K562 (cell line): ENCODE measurements around the gene ABCA3. TPM values are rescaled to one million over a fixed set of nuclear protein-coding genes. Genes with fewer than 3 reads are reported as not detected.
A peak's percentile ranks its signal among the peaks of the same experiment; 100 is the strongest.

Experiments used
- ATF7 ChIP-seq: fragments of 450-650 bp; IDR thresholded peaks from 2 replicates; pipeline ENCODE4 v1.7.1; 2014; ENCODE audit warnings: mild to moderate bottlenecking, moderate library complexity
- BCL6 ChIP-seq: fragments of 250-450 bp; sonication (Bioruptor Pico); IDR thresholded peaks from 2 replicates; pipeline ENCODE4 v1.4.0; 2020
- DIDO1 ChIP-seq: fragments of 450-650 bp; IDR thresholded peaks from 2 replicates; pipeline ENCODE4 v1.6.1; 2016; ENCODE audit warnings: low read depth, missing biosample characterization, missing genetic modification characterization
- FOXJ2 ChIP-seq: fragments of 200-800 bp; sonication (Bioruptor generic); IDR thresholded peaks from 2 replicates; pipeline ENCODE4 v1.6.1; 2016; ENCODE audit warnings: missing genetic modification characterization, missing compliant biosample characterization
- HNRNPL ChIP-seq: fragments of 200-400 bp; formaldehyde crosslinking; IDR thresholded peaks from 2 replicates; pipeline ENCODE4 v1.6.1; 2017; ENCODE audit warnings: low read depth, mild to moderate bottlenecking, low read length
- HSF4 ChIP-seq: fragments of 250-450 bp; sonication (Bioruptor Pico); IDR thresholded peaks from 2 replicates; pipeline ENCODE4 v2.1.2; 2022; ENCODE audit warnings: mild to moderate bottlenecking, moderate library complexity, borderline replicate concordance
- KDM1A ChIP-seq, 2 experiments: fragments of 450-650 bp; IDR thresholded peaks; 2 replicates each; pipeline ENCODE4 v1.6.1; 2016; ENCODE audit warnings: mild to moderate bottlenecking in 2 of 2
- MEIS2 ChIP-seq: fragments of 450-650 bp; IDR thresholded peaks from 2 replicates; pipeline ENCODE4 v1.6.1; 2014; ENCODE audit warnings: mild to moderate bottlenecking; ENCODE audit not compliant: partially characterized antibody
- SFPQ ChIP-seq: fragments of 200-400 bp; formaldehyde crosslinking; IDR thresholded peaks from 2 replicates; pipeline ENCODE4 v1.6.1; 2017; ENCODE audit warnings: mild to moderate bottlenecking, low read depth, low read length, moderate library complexity
- SREBF2 ChIP-seq: sonication (generic); formaldehyde crosslinking; IDR thresholded peaks from 2 replicates; pipeline ENCODE4 v1.4.0; 2020; ENCODE audit warnings: mild to moderate bottlenecking, missing genetic modification reagents
- TSC22D4 ChIP-seq: fragments of 450-650 bp; IDR thresholded peaks from 2 replicates; pipeline ENCODE4 v1.6.1; 2016; ENCODE audit warnings: missing genetic modification characterization, missing biosample characterization, control low read depth
- WHSC1 ChIP-seq: IDR thresholded peaks from one replicate; pipeline ENCODE4 v1.6.1; 2012; ENCODE audit warnings: low read length, control low read depth, inconsistent platforms
- ZNF324 ChIP-seq: fragments of 250-450 bp; sonication (Bioruptor Pico); IDR thresholded peaks from 2 replicates; pipeline ENCODE4 v1.4.0; 2020; ENCODE audit warnings: mild to moderate bottlenecking
- ZNF436 ChIP-seq: fragments of 250-450, 450-650 bp; sonication (Bioruptor Pico); formaldehyde crosslinking; IDR thresholded peaks from 2 replicates; pipeline ENCODE4 v1.7.0; 2020; ENCODE audit warnings: mild to moderate bottlenecking
- ZNF785 ChIP-seq: fragments of 250-450 bp; sonication (Bioruptor Pico); IDR thresholded peaks from 2 replicates; pipeline ENCODE4 v1.4.0; 2020; ENCODE audit warnings: mild to moderate bottlenecking
- polyA plus RNA-seq, 8 experiments: library from polyadenylated mRNA; depleted of rRNA in 4 of 8; stranded (reverse) in 5 of 8; unstranded in 3 of 8; fragments of >200 nt; fragmentation: Nextera tagmentation in 2 of 8; fragmentation: Illumina TruSeq in 1 of 8; extraction: Ambion mirVana in 2 of 8; extraction: Trizol in 1 of 8; gene quantifications; 2 replicates each; pipeline versions ENCODE4 v1.2.1 to v1.2.3, GENCODE V29; 2011 to 2014; ENCODE audit warnings: inconsistent platforms in 1 of 8, missing spikeins in 1 of 8
- total RNA-seq, 7 experiments: library from RNA; depleted of rRNA in 6 of 7; stranded (reverse); fragments of >200 nt in 6 of 7; fragmentation: Illumina TruSeq in 2 of 7; extraction: Trizol in 2 of 7; gene quantifications; 2 replicates each; pipeline versions ENCODE4 v1.2.1 to v1.2.3, GENCODE V29; 2011 to 2021; ENCODE audit warnings: low replicate concordance in 1 of 7
- TF ChIP-seq, protein P1 (sequence below): fragments of 450-650 bp; formaldehyde crosslinking; IDR thresholded peaks from 2 replicates; pipeline ENCODE4 v1.4.0; 2020; ENCODE audit warnings: mild to moderate bottlenecking, moderate library complexity
- TF ChIP-seq, protein P2 (sequence below): fragments of 450-650 bp; IDR thresholded peaks from 2 replicates; pipeline ENCODE4 v1.6.1; 2016; ENCODE audit warnings: antibody characterized with exemption
- TF ChIP-seq, protein P3 (sequence below): sonication (generic); formaldehyde crosslinking; IDR thresholded peaks from 2 replicates; pipeline ENCODE4 v1.8.0; 2022; ENCODE audit warnings: missing genetic modification reagents, mild to moderate bottlenecking, borderline replicate concordance
- TF ChIP-seq, protein P4 (sequence below): fragments of 450-650 bp; IDR thresholded peaks from 2 replicates; pipeline ENCODE4 v1.6.1; 2017; ENCODE audit warnings: antibody characterized with exemption, mild to moderate bottlenecking

The ABCA3 gene
- total and polyA plus RNA-seq, 9 of the 15 experiments (the other 6 are each of a cell fraction or from before 2014, with no cell fraction given): 0.66 to 23.7 (median 6.9) TPM

GRCh38 chr16:2267913-2268666 is 72.4 kb downstream of the ABCA3 start, which contains the start of gene RNPS1 (continued):
- TF ChIP-seq, protein P1, sequence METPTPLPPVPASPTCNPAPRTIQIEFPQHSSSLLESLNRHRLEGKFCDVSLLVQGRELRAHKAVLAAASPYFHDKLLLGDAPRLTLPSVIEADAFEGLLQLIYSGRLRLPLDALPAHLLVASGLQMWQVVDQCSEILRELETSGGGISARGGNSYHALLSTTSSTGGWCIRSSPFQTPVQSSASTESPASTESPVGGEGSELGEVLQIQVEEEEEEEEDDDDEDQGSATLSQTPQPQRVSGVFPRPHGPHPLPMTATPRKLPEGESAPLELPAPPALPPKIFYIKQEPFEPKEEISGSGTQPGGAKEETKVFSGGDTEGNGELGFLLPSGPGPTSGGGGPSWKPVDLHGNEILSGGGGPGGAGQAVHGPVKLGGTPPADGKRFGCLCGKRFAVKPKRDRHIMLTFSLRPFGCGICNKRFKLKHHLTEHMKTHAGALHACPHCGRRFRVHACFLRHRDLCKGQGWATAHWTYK (CRISPR knock-in tag): peak; percentile 79; the same call in 1 of the 2 replicates
- TF ChIP-seq ATF7: peak; percentile 98
- TF ChIP-seq ZNF436 (CRISPR knock-in tag): no peak
- TF ChIP-seq FOXJ2 (tag): no peak
- TF ChIP-seq, protein P2, sequence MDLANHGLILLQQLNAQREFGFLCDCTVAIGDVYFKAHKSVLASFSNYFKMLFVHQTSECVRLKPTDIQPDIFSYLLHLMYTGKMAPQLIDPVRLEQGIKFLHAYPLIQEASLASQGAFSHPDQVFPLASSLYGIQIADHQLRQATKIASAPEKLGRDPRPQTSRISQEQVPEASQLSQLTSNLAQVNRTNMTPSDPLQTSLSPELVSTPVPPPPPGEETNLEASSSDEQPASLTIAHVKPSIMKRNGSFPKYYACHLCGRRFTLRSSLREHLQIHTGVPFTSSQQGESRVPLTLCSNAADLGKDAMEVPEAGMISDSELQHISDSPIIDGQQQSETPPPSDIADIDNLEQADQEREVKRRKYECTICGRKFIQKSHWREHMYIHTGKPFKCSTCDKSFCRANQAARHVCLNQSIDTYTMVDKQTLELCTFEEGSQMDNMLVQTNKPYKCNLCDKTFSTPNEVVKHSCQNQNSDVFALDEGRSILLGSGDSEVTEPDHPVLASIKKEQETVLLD: peak; percentile 18; the same call in 1 of the 2 replicates
- TF ChIP-seq, protein P3, sequence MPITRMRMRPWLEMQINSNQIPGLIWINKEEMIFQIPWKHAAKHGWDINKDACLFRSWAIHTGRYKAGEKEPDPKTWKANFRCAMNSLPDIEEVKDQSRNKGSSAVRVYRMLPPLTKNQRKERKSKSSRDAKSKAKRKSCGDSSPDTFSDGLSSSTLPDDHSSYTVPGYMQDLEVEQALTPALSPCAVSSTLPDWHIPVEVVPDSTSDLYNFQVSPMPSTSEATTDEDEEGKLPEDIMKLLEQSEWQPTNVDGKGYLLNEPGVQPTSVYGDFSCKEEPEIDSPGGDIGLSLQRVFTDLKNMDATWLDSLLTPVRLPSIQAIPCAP: no peak
- TF ChIP-seq WHSC1: no peak
- peak; percentile 79 for TF ChIP-seq DIDO1 (tag)
- TF ChIP-seq SREBF2 (CRISPR knock-in tag): no peak
- TF ChIP-seq, protein P4, sequence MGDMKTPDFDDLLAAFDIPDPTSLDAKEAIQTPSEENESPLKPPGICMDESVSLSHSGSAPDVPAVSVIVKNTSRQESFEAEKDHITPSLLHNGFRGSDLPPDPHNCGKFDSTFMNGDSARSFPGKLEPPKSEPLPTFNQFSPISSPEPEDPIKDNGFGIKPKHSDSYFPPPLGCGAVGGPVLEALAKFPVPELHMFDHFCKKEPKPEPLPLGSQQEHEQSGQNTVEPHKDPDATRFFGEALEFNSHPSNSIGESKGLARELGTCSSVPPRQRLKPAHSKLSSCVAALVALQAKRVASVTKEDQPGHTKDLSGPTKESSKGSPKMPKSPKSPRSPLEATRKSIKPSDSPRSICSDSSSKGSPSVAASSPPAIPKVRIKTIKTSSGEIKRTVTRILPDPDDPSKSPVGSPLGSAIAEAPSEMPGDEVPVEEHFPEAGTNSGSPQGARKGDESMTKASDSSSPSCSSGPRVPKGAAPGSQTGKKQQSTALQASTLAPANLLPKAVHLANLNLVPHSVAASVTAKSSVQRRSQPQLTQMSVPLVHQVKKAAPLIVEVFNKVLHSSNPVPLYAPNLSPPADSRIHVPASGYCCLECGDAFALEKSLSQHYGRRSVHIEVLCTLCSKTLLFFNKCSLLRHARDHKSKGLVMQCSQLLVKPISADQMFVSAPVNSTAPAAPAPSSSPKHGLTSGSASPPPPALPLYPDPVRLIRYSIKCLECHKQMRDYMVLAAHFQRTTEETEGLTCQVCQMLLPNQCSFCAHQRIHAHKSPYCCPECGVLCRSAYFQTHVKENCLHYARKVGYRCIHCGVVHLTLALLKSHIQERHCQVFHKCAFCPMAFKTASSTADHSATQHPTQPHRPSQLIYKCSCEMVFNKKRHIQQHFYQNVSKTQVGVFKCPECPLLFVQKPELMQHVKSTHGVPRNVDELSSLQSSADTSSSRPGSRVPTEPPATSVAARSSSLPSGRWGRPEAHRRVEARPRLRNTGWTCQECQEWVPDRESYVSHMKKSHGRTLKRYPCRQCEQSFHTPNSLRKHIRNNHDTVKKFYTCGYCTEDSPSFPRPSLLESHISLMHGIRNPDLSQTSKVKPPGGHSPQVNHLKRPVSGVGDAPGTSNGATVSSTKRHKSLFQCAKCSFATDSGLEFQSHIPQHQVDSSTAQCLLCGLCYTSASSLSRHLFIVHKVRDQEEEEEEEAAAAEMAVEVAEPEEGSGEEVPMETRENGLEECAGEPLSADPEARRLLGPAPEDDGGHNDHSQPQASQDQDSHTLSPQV: no peak
- TF ChIP-seq TSC22D4 (tag): no peak
- TF ChIP-seq BCL6 (CRISPR knock-in tag): no peak
- TF ChIP-seq SFPQ: no peak
- peak; percentile 68 for TF ChIP-seq MEIS2
- no peak for TF ChIP-seq KDM1A (IDR thresholded peaks at IDR 0.05)
- no peak for TF ChIP-seq ZNF785 (CRISPR knock-in tag)
- TF ChIP-seq HNRNPL: no peak
- TF ChIP-seq HSF4 (CRISPR knock-in tag): no peak
- no peak for TF ChIP-seq ZNF324 (CRISPR knock-in tag)
